Neural cell (in vitro differentiated cells): ENCODE data around the gene SLFN11. TPM values are rescaled to one million over a fixed set of nuclear protein-coding genes. Genes with fewer than 3 reads are reported as not detected.

Experiments used
- H2AFZ ChIP-seq: fragments of 200-600, 300-800 bp; sonication (generic), shearing (Covaris generic); 2 replicates; pipeline ENCODE4 v1.6.0; 2014; ENCODE audit warnings: low read depth, mild to moderate bottlenecking, antibody characterized with exemption, low read length, moderate library complexity
- H3F3A ChIP-seq: fragments of 200-600 bp; shearing (Covaris generic); 2 replicates; pipeline ENCODE4 v1.6.1; 2016; ENCODE audit warnings: mild to moderate bottlenecking, moderate library complexity, mixed read lengths, antibody characterized with exemption, low read length; ENCODE audit not compliant: insufficient read depth, poor library complexity, severe bottlenecking
- H3K27ac ChIP-seq: fragments of 200-600, 300-800 bp; sonication (generic), shearing (Covaris generic); 2 replicates; pipeline ENCODE4 v1.5.1; 2014; ENCODE audit warnings: mild to moderate bottlenecking, low read length, moderate library complexity
- H3K27me3 ChIP-seq: fragments of 300-800, 200-600 bp; sonication (generic), shearing (Covaris generic); 2 replicates; pipeline ENCODE4 v1.6.0; 2014; ENCODE audit warnings: mild to moderate bottlenecking, low read depth, low read length, moderate library complexity; ENCODE audit not compliant: insufficient read depth
- H3K36me3 ChIP-seq: fragments of 300-800, 200-600 bp; sonication (generic), shearing (Covaris generic); 2 replicates; pipeline ENCODE4 v1.5.1; 2014; ENCODE audit warnings: mild to moderate bottlenecking, antibody characterized with exemption, low read length, moderate library complexity; ENCODE audit not compliant: insufficient read depth
- H3K4me2 ChIP-seq: fragments of 300-800, 200-600 bp; sonication (generic), shearing (Covaris generic); 2 replicates; pipeline ENCODE4 v1.6.0; 2014; ENCODE audit warnings: mild to moderate bottlenecking, low read length
- H3K4me3 ChIP-seq: fragments of 300-800, 200-600 bp; sonication (generic), shearing (Covaris generic); 2 replicates; pipeline ENCODE4 v1.5.1; 2014; ENCODE audit warnings: mild to moderate bottlenecking, low read length, moderate library complexity
- H3K79me2 ChIP-seq: fragments of 200-600 bp; shearing (Covaris generic); replicated peaks from 2 replicates; pipeline ENCODE4 v1.6.0; 2014; ENCODE audit warnings: mild to moderate bottlenecking, low read length, moderate library complexity; ENCODE audit not compliant: insufficient read depth
- H3K9ac ChIP-seq: fragments of 300-800, 200-600 bp; sonication (generic), shearing (Covaris generic); 2 replicates; pipeline ENCODE4 v1.6.1; 2016; ENCODE audit warnings: mild to moderate bottlenecking, low read length, mixed read lengths
- H3K9me2 ChIP-seq: fragments of 200-600 bp; shearing (Covaris generic); 2 replicates; pipeline ENCODE4 v1.6.1; 2016; ENCODE audit warnings: mild to moderate bottlenecking, low read length, mixed read lengths; ENCODE audit not compliant: insufficient read depth
- H3K9me3 ChIP-seq: fragments of 200-600, 300-800 bp; sonication (generic), shearing (Covaris generic); 2 replicates; pipeline ENCODE4 v1.6.1; 2016; ENCODE audit warnings: mild to moderate bottlenecking, mixed run types, low read length, moderate library complexity, mixed read lengths
- H4K20me1 ChIP-seq: fragments of 200-600 bp; shearing (Covaris generic); 2 replicates; pipeline ENCODE4 v1.6.1; 2016; ENCODE audit warnings: mild to moderate bottlenecking, mixed run types; ENCODE audit not compliant: insufficient read depth
- EP300 ChIP-seq: fragments of 450-650 bp; conservative IDR thresholded peaks from 2 replicates; pipeline ENCODE4 v1.6.1; 2014; ENCODE audit warnings: antibody characterized with exemption, mild to moderate bottlenecking, moderate library complexity; ENCODE audit not compliant: poor library complexity, severe bottlenecking
- EZH2 ChIP-seq: fragments of 200-600, 300-800 bp; shearing (Covaris generic), sonication (generic); IDR thresholded peaks from 2 replicates; pipeline ENCODE4 v1.6.1; 2014; ENCODE audit warnings: antibody characterized with exemption, low read length, borderline replicate concordance, mild to moderate bottlenecking; ENCODE audit not compliant: insufficient read depth, poor library complexity, severe bottlenecking
- MXI1 ChIP-seq: fragments of 450-650 bp; conservative IDR thresholded peaks from 2 replicates; pipeline ENCODE4 v1.6.1; 2014; ENCODE audit warnings: antibody characterized with exemption, mild to moderate bottlenecking; ENCODE audit not compliant: poor library complexity, severe bottlenecking
- POLR2AphosphoS5 ChIP-seq: IDR thresholded peaks from 2 replicates; pipeline ENCODE4 v1.6.1; 2012
- RAD21 ChIP-seq: fragments of 450-650 bp; conservative IDR thresholded peaks from 2 replicates; pipeline ENCODE4 v1.6.1; 2014; ENCODE audit warnings: antibody characterized with exemption, mild to moderate bottlenecking, moderate library complexity
- SMC3 ChIP-seq: fragments of 450-650 bp; conservative IDR thresholded peaks from 2 replicates; pipeline ENCODE4 v1.6.1; 2014; ENCODE audit warnings: antibody characterized with exemption, mild to moderate bottlenecking, moderate library complexity; ENCODE audit not compliant: poor library complexity
- TAF1 ChIP-seq: IDR thresholded peaks from 2 replicates; pipeline ENCODE4 v1.6.1; 2012; ENCODE audit warnings: low read depth
- polyA plus RNA-seq: library from polyadenylated mRNA; depleted of rRNA; stranded (reverse); fragments of >200 nt; gene quantifications from 2 replicates; pipeline ENCODE4 v1.2.3, GENCODE V29; 2014
- TF ChIP-seq, protein P1 (sequence below): IDR thresholded peaks from 2 replicates; pipeline ENCODE4 v1.6.1; 2012; ENCODE audit warnings: borderline replicate concordance
- TF ChIP-seq, protein P2 (sequence below): fragments of 450-650 bp; IDR thresholded peaks from 2 replicates; pipeline ENCODE4 v1.5.1; 2014; ENCODE audit warnings: antibody characterized with exemption, mild to moderate bottlenecking, moderate library complexity; ENCODE audit not compliant: poor library complexity, severe bottlenecking

Gene SLFN11
- polyA plus RNA-seq, 1 donor from 2014 or later: not detected

DNA sequence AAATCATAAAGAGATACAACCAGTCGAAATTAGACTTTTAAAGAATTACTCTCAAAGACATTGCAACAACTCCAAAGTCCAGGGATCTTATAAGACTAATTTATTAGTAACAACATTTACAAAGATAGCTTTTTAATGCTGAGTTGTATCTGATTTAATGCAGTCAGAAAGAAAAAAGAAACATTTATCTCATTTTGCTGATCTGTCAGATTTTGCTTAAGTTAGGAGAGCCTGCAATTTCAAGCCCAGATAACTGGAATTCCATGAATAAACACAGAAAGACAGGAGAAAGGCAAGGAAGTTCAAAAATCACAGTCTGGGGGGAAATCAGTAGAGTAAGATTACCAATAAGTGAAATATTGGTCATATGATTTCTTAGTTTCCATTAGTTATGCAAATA lies 22.9 kb downstream of the SLFN11 start:
- Histone ChIP-seq H2AFZ (no peak overlapping the region), H3K27ac (no peak overlapping the region), H3K4me2 (no peak overlapping the region), H3K9me3 (no peaks in the 10 kb centered on the region), H3F3A (no peaks in the 10 kb centered on the region), H3K36me3 (no peaks in the 10 kb centered on the region), H3K79me2 (no peaks in the 10 kb centered on the region), H3K9me2 (no peaks in the 10 kb centered on the region), H3K4me3 (no peak overlapping the region), H3K9ac (no peak overlapping the region), H4K20me1 (no peaks in the 10 kb centered on the region), H3K27me3 (peaks cover 32% of the 10 kb centered on the region)
- no peak for TF ChIP-seq EZH2
- TF ChIP-seq, protein P1, sequence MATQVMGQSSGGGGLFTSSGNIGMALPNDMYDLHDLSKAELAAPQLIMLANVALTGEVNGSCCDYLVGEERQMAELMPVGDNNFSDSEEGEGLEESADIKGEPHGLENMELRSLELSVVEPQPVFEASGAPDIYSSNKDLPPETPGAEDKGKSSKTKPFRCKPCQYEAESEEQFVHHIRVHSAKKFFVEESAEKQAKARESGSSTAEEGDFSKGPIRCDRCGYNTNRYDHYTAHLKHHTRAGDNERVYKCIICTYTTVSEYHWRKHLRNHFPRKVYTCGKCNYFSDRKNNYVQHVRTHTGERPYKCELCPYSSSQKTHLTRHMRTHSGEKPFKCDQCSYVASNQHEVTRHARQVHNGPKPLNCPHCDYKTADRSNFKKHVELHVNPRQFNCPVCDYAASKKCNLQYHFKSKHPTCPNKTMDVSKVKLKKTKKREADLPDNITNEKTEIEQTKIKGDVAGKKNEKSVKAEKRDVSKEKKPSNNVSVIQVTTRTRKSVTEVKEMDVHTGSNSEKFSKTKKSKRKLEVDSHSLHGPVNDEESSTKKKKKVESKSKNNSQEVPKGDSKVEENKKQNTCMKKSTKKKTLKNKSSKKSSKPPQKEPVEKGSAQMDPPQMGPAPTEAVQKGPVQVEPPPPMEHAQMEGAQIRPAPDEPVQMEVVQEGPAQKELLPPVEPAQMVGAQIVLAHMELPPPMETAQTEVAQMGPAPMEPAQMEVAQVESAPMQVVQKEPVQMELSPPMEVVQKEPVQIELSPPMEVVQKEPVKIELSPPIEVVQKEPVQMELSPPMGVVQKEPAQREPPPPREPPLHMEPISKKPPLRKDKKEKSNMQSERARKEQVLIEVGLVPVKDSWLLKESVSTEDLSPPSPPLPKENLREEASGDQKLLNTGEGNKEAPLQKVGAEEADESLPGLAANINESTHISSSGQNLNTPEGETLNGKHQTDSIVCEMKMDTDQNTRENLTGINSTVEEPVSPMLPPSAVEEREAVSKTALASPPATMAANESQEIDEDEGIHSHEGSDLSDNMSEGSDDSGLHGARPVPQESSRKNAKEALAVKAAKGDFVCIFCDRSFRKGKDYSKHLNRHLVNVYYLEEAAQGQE: no peak
- no peak for TF ChIP-seq EP300
- TF ChIP-seq, protein P2, sequence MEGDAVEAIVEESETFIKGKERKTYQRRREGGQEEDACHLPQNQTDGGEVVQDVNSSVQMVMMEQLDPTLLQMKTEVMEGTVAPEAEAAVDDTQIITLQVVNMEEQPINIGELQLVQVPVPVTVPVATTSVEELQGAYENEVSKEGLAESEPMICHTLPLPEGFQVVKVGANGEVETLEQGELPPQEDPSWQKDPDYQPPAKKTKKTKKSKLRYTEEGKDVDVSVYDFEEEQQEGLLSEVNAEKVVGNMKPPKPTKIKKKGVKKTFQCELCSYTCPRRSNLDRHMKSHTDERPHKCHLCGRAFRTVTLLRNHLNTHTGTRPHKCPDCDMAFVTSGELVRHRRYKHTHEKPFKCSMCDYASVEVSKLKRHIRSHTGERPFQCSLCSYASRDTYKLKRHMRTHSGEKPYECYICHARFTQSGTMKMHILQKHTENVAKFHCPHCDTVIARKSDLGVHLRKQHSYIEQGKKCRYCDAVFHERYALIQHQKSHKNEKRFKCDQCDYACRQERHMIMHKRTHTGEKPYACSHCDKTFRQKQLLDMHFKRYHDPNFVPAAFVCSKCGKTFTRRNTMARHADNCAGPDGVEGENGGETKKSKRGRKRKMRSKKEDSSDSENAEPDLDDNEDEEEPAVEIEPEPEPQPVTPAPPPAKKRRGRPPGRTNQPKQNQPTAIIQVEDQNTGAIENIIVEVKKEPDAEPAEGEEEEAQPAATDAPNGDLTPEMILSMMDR: no peak
- TF ChIP-seq POLR2AphosphoS5: no peak
- no peak for TF ChIP-seq RAD21
- TF ChIP-seq MXI1: no peak
- TF ChIP-seq TAF1: no peak
- no peak for TF ChIP-seq SMC3

DNA sequence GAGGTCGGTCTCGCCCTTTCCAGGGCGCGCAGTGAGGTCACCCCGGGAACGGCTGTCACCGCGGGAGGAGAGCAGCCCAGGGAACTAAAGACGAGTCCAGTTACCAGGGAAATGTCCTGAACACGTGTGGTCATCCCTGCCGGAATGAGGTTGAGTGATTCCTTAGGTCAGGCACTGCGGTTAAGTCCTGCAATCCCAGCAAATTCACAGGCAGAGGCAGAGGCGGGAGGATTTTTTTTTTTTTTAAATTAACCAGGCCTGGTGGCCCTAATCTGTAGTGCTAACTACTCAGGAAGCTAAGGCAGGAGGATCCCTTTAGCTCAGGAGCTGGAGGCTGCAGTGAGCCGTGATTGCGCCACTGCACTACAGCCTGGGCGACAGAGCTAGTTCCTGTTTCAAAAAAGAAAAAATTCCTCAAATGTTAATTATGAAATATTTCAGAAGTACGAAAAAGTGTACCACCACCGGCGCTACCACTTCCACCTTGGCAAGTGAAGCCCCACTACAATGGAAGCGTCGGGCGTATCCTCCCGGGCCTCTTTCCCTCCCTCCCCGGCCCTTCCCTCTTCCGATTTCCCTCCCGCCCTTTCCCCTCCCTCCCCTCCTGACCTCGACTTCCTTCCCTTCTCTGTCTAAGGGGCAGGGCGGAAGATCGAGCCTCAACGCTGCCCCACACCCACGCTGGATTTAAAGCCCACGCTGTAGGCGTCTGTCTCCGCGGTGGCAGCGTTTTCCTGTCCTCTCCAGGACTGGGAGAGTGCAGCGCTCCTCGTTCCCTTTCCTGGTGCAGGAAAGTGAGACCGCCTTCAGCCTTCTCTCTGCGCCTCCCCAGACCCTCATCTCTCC lies 27.3 kb downstream of the SLFN11 start:
- Histone ChIP-seq H3K9me2 (no peaks in the 10 kb centered on the region), H2AFZ (no peak overlapping the region), H3K4me2 (no peak overlapping the region), H3K4me3 (peak overlapping the region; percentile 58), H3K9me3 (no peaks in the 10 kb centered on the region), H3F3A (no peaks in the 10 kb centered on the region), H3K27me3 (peaks cover 64% of the 10 kb centered on the region), H3K27ac (no peak overlapping the region), H3K79me2 (no peaks in the 10 kb centered on the region), H4K20me1 (no peaks in the 10 kb centered on the region), H3K9ac (no peak overlapping the region), H3K36me3 (no peaks in the 10 kb centered on the region)
- TF ChIP-seq POLR2AphosphoS5: no peak
- TF ChIP-seq EP300: no peak
- no peak for TF ChIP-seq TAF1
- TF ChIP-seq MXI1: no peak
- TF ChIP-seq EZH2: no peak
- TF ChIP-seq, protein P1: no peak
